Esophagus muscularis mucosa (tissue), 4 donors: ENCODE results near the gene OLFML2B. TPM values are rescaled to one million over a fixed set of nuclear protein-coding genes. Genes with fewer than 3 reads are reported as not detected.

Experiments used
- DNase-seq: peaks from one replicate; pipeline ENCODE4 v3.0.0-alpha.2; 2017; ENCODE audit errors: extremely low spot score
- H3K27ac ChIP-seq, 4 donors: fragments of 200-600 bp; sonication (generic); replicated peaks in 1 of 4; 1 replicate in 3 of 4; 2 replicates in 1 of 4; pipeline ENCODE4 v1.5.1; 2016 to 2019; ENCODE audit warnings: mild to moderate bottlenecking in 1 of 4
- H3K27me3 ChIP-seq, 4 donors: fragments of 200-600 bp; sonication (generic); one replicate each; pipeline versions ENCODE4 v1.5.1 to v1.6.0; 2016 to 2019
- H3K36me3 ChIP-seq, 4 donors: fragments of 200-600 bp; sonication (generic); one replicate each; pipeline ENCODE4 v1.5.1; 2016 to 2019
- H3K4me1 ChIP-seq, 4 donors: fragments of 200-600 bp; sonication (generic); one replicate each; pipeline ENCODE4 v1.5.1; 2016 to 2019
- H3K4me3 ChIP-seq, 4 donors: fragments of 200-600 bp; sonication (generic); 1 replicate in 2 of 4; 2 replicates in 2 of 4; pipeline ENCODE4 v1.5.1; 2016 to 2019; ENCODE audit warnings: mild to moderate bottlenecking in 4 of 4, moderate library complexity in 1 of 4
- H3K9me3 ChIP-seq, 4 donors: fragments of 200-600 bp; sonication (generic); 1 replicate in 3 of 4; 2 replicates in 1 of 4; pipeline ENCODE4 v1.5.1; 2016 to 2019
- CTCF ChIP-seq, 3 experiments: fragments of 200-600 bp in 2 of 3; fragments of 450-650 bp in 1 of 3; sonication (generic) in 2 of 3; IDR thresholded peaks; one replicate each; pipeline ENCODE4 v1.5.1; 2017 to 2019; ENCODE audit warnings: antibody characterized with exemption in 3 of 3, mild to moderate bottlenecking in 2 of 3, moderate library complexity in 1 of 3
- EP300 ChIP-seq: sonication (generic); formaldehyde crosslinking; IDR thresholded peaks from one replicate; pipeline ENCODE4 v1.6.1; 2017; ENCODE audit warnings: antibody characterized with exemption
- POLR2A ChIP-seq: fragments of 450-650 bp; IDR thresholded peaks from one replicate; pipeline ENCODE4 v1.6.1; 2017; ENCODE audit warnings: antibody characterized with exemption, moderate library complexity, mild to moderate bottlenecking, low read depth
- POLR2AphosphoS5 ChIP-seq, 2 donors: sonication (generic); formaldehyde crosslinking; IDR thresholded peaks; one replicate each; pipeline ENCODE4 v1.6.1; 2017; ENCODE audit warnings: antibody characterized with exemption in 2 of 2
- WGBS: methylation state at CpG from one replicate; pipeline ENCODE4 v1.1.5; 2018; 5-methylcytosine and 5-hydroxymethylcytosine counted together
- intact Hi-C: fragments of 100-400 bp; cut with DNase I; formaldehyde crosslinking; loops from one replicate; pipeline ENCODE4 v1.15.1; 2023
- total RNA-seq, 4 donors: library from RNA; depleted of rRNA; stranded (reverse); fragments of >200 nt; gene quantifications; one replicate each; pipeline versions ENCODE4 v1.1.0 to v1.2.1, GENCODE V29; 2016

Gene OLFML2B
- total RNA-seq, 4 donors from 2014 or later: 1.2 to 6.7 (median 5.9) TPM

GRCh38 chr1:161948435-161948834 is 75.2 kb downstream of the OLFML2B start:
- H3K36me3 ChIP-seq: peaks cover 0 to 10% (median 2%) of the 10 kb centered on the region in 4 donors
- TF ChIP-seq CTCF (IDR thresholded peaks at IDR 0.05) (no peak), POLR2AphosphoS5 (IDR thresholded peaks at IDR 0.05) (no peak), EP300 (no peak)
- intact Hi-C loops: no loop called here
- no peak overlapping the region for H3K4me3 ChIP-seq
- peaks cover 3 to 16% (median 14%) of the 10 kb centered on the region in 4 donors for H3K4me1 ChIP-seq
- no peak overlapping the region for H3K27ac ChIP-seq
- no peak for DNase-seq
- WGBS: 57% methylated on average over 4 of the region's 4 CpGs
- H3K27me3 ChIP-seq: no peaks in the 10 kb centered on the region
- no peaks in the 10 kb centered on the region for H3K9me3 ChIP-seq

- DNase-seq: no peak
- H3K4me1 ChIP-seq: peaks cover 3 to 16% (median 10%) of the 10 kb centered on the region in 4 donors
- TF ChIP-seq POLR2AphosphoS5 (IDR thresholded peaks at IDR 0.05) (no peak), EP300 (no peak), POLR2A (no peak), CTCF (IDR thresholded peaks at IDR 0.05) (no peak)
- H3K27me3 ChIP-seq: no peaks in the 10 kb centered on the region
- intact Hi-C loops: no loop called here
- peaks cover 0 to 28% (median 2%) of the 10 kb centered on the region in 4 donors for H3K36me3 ChIP-seq
- H3K27ac ChIP-seq: no peak overlapping the region
- WGBS: 86% methylated on average over 5 of the region's 5 CpGs
- H3K4me3 ChIP-seq: no peak overlapping the region
- H3K9me3 ChIP-seq: no peaks in the 10 kb centered on the region
Measured at GRCh38 chr1:161946071-161946987, 77.3 kb downstream of the OLFML2B start.

GRCh38 chr1:161945306-161946060 is 78.2 kb downstream of the OLFML2B start:
- no peaks in the 10 kb centered on the region for H3K27me3 ChIP-seq
- peaks cover 0 to 28% (median 2%) of the 10 kb centered on the region in 4 donors for H3K36me3 ChIP-seq
- H3K4me3 ChIP-seq: no peak overlapping the region
- peaks cover 3 to 16% (median 10%) of the 10 kb centered on the region in 4 donors for H3K4me1 ChIP-seq
- no peak overlapping the region for H3K27ac ChIP-seq
- no peak for DNase-seq
- intact Hi-C loops: no loop called here
- TF ChIP-seq CTCF (IDR thresholded peaks at IDR 0.05): no peak
- no peak for TF ChIP-seq POLR2A
- no peak for TF ChIP-seq POLR2AphosphoS5 (IDR thresholded peaks at IDR 0.05)
- no peak for TF ChIP-seq EP300
- 95% methylated on average over 3 of the region's 3 CpGs for WGBS
- no peaks in the 10 kb centered on the region for H3K9me3 ChIP-seq

- no peak for DNase-seq
- H3K27ac ChIP-seq: no peak overlapping the region
- H3K4me3 ChIP-seq: no peak overlapping the region
- H3K27me3 ChIP-seq: no peaks in the 10 kb centered on the region
- 82% methylated on average over 2 of the region's 2 CpGs for WGBS
- TF ChIP-seq CTCF (IDR thresholded peaks at IDR 0.05) (no peak), POLR2A (no peak), EP300 (no peak), POLR2AphosphoS5 (IDR thresholded peaks at IDR 0.05) (no peak)
- H3K9me3 ChIP-seq: no peaks in the 10 kb centered on the region
- H3K4me1 ChIP-seq: peaks cover 3 to 12% (median 10%) of the 10 kb centered on the region in 4 donors
- H3K36me3 ChIP-seq: peaks cover 0 to 28% (median 2%) of the 10 kb centered on the region in 4 donors
- intact Hi-C loops: no loop called here
Measured at GRCh38 chr1:161944381-161944780, 79.3 kb downstream of the OLFML2B start.
